Measurements from ENCODE around the gene GPLD1.
A peak's percentile ranks its signal among the peaks of the same experiment; 100 is the strongest.

The GPLD1 gene

GRCh38 chr6:24497254-24497970, 8.0 kb upstream of the GPLD1 start:
- no peak for DNase-seq

GRCh38 chr6:24494821-24495795, 5.7 kb upstream of the GPLD1 start, which contains the start of gene ALDH5A1:
TSS of gene ALDH5A1 (plus strand) at chr6:24494969. CDS start at chr6:24494997, 28 bp downstream.
- peak; percentile 73 for DNase-seq

GRCh38 chr6:24493945-24494820, 4.8 kb upstream of the GPLD1 start:
- no peak for DNase-seq

GRCh38 chr6:24492475-24492874, 3.1 kb upstream of the GPLD1 start:
- DNase-seq: no peak

GRCh38 chr6:24490948-24491347, 1.6 kb upstream of the GPLD1 start:
- DNase-seq: no peak

GRCh38 chr6:24489881-24490280, 503 bp upstream of the GPLD1 start:
- DNase-seq: no peak

GRCh38 chr6:24486065-24486464, 3.3 kb downstream of the GPLD1 start:
- DNase-seq: no peak

GRCh38 chr6:24484657-24485323, 4.6 kb downstream of the GPLD1 start:
- no peak for DNase-seq

GRCh38 chr6:24481449-24481848, 7.9 kb downstream of the GPLD1 start:
- no peak for DNase-seq

GRCh38 chr6:24480705-24481104, 8.7 kb downstream of the GPLD1 start:
- DNase-seq: no peak

GRCh38 chr6:24478903-24479302, 10.5 kb downstream of the GPLD1 start:
- no peak for DNase-seq

GRCh38 chr6:24477070-24477469, 12.3 kb downstream of the GPLD1 start:
- no peak for DNase-seq

GRCh38 chr6:24476631-24477030, 12.7 kb downstream of the GPLD1 start:
- DNase-seq: no peak

- DNase-seq: no peak
Observed at GRCh38 chr6:24472181-24472580, 17.2 kb downstream of the GPLD1 start.

GRCh38 chr6:24469811-24470210, 19.6 kb downstream of the GPLD1 start:
- no peak for DNase-seq

GRCh38 chr6:24464253-24465038, 24.9 kb downstream of the GPLD1 start:
- DNase-seq: no peak

GRCh38 chr6:24460966-24461365, 28.4 kb downstream of the GPLD1 start:
- no peak for DNase-seq

- DNase-seq: no peak
Observed at GRCh38 chr6:24458941-24459340, 30.4 kb downstream of the GPLD1 start.

- DNase-seq: no peak
Observed at GRCh38 chr6:24458134-24458533, 31.2 kb downstream of the GPLD1 start.

- no peak for DNase-seq
Observed at GRCh38 chr6:24455061-24455460, 34.3 kb downstream of the GPLD1 start.

- no peak for DNase-seq
Observed at GRCh38 chr6:24454452-24454851, 34.9 kb downstream of the GPLD1 start.

- no peak for DNase-seq
Observed at GRCh38 chr6:24453921-24454320, 35.5 kb downstream of the GPLD1 start.

All from KG1 (cell line).